Amniotic epithelial cell (primary cell): ENCODE data around the gene CUL5.
"Not testable (repeated sequence)": the region's sequence is repeated elsewhere in the genome, so short reads cannot be mapped to it uniquely, and the experiment has no call there.

Experiments used
- DNase-seq: peaks from one replicate; pipeline ENCODE4 v3.0.0-alpha.2; 2010; ENCODE audit warnings: low read depth

The CUL5 gene

DNA sequence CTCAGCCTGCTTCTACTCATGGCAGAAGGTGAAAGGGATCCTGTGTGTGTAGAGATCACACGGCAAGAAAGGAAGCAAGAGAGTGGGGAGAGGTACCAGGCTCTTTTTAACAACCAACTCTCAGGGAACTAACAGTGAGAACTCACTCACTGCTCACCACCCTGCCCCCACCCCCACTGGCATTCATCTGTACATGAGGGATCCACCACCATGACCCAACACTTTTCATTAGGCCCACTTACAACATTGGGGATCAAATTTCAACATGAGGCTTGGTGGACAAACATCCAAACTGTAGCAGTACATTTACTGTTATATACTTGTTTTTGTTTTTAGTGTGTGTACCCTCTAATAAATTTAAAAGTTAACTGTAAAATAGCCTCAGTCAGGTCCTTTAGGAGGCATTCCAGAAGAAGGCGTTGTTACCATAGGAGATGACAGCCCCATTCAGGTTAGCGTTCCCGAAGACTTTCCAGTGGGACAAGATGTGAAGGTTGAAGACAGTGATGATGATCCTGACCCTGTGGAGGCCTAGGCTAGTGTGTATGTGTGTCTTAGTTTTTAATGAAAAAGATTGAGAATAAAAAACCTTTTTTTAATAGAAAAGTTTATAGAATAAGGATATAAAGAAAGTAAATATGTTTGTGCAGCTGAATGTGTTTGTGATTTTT, 11.3 kb downstream of the CUL5 start:
- peak; percentile 50 for DNase-seq

DNA sequence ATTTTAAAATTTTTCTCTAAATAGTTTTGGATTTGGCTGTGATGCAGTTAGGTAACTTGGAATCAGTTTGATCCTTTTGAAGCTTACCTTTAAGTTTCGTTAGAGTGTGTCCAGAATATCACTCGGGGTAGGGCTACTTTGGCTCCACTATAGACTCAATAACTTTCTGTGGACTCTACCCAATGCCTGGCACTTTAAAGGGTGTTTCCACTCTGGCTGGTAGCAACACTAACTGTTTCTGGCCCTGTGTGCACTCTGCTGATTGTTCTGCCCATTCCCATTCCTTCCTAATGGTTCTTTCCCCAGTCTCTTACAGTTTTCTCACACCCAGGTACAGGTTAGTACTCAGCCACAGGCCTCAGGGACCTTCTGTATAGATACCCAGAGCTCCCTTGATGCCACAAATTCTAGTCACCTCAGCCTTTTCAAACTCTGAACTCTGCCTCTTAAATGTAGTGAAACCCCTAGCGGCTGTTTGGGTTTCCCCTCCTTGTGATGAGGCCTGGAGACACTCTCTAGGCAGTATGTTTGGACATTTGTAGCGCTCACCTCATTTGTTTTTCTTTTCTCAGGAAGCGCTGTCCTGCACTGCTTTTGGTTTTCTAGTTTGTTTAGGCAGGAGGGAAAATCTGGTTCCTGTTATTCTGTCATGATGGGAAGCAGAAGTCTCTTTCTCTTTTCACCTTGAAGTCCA, 16.8 kb downstream of the CUL5 start:
- no peak for DNase-seq

DNA sequence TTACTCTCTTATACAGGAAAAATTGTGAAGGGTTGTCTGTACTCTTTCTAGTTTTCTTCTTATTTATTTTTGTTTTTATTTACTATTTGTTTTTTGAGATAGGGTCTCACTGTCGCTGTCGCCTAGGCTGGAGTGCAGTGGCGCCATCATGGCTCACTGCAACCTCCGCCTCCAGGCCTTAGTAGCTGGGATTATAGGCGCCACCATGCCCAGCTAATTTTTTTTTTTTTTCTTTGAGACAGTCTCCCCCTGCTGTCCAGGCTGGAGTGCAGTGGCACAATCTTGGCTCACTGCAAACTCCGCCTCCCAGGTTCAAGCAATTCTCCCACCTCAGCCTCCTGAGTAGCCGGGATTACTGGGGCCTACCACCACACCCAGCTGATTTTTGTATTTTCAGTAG, 18.4 kb downstream of the CUL5 start:
- DNase-seq, result no peak

DNA sequence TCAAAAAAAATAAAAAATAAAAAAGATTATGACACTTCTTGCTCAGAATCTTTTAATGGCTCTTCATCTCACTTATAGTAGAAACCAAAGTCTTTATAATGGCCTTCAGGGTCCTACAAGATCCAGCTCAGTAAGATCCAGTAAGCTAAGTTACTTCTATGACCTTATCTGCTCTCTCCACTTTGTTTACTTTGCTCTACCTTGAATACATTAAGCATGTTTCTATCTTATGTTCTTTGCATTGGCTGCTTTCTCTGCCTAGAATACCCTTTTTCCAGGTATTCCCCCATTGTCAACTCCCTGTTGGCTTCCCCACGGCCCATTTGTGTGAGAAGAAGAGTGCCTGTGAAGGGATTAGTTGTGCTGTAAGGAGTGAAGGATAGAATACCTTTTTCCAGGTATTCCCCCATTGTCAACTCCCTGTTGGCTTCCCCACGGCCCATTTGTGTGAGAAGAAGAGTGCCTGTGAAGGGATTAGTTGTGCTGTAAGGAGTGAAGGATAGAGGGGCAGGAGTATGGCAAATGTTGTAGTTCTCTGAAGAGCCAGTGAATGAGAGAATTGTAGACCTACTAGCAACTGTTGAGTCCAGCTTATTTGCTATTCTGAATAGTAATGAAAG, 20.2 kb downstream of the CUL5 start:
- not testable (repeated sequence) for DNase-seq

DNA sequence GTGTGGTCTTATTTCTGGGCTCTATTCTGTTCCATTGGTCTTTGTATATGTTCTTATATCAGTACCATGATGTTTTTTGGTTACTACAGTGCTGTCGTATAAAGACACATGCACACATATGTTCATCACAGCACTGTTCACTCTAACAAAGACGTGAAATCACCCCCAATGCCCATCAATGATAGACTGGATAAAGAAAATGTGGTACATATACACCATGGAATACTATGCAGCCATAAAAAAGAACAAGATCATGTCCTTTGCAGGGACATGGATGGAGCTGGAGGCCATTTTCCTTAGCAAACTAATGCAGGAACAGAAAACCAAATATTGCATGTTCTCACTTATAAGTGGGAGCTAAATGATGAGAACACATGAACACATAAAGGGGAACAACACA, 22.9 kb downstream of the CUL5 start:
- not testable (repeated sequence) for DNase-seq

DNA sequence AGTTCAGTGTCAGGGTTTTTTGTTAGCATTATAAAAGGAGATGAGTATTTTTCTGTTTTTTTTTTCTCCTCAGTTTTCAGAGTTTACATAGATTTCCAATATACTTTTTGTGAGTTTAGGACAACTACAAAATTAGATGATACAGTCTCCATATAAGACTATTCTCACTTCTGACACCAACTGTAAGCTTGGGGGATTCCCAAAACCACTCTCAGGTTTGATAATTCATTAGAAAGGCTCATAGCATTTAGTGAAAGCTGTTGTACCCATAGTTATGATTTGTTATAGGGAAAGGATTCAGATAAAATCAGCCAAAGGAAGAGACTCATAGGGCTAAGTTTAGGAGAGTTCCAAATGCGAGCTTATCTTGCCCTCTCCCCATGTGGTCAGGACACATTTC, 24.1 kb downstream of the CUL5 start:
- DNase-seq, result no peak

DNA sequence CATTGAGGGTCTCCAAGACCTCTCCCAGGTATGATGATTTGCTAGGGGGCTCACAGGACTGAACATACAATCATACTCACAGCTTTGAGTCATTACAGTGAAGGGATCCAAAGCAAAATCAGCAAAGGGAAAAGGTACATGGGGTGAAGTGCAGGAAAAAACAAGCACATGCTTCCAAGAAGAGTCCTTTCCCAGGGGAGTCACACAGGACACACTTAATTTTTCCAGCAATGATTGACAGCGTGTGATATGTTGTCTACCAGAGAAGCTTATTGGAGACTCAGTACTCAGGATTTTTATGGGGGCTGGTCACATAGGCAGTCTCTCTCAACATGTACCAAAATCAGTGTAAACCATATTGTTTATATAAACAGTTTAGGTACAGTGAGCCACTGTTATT, 25.3 kb downstream of the CUL5 start:
- DNase-seq, result no peak

DNA sequence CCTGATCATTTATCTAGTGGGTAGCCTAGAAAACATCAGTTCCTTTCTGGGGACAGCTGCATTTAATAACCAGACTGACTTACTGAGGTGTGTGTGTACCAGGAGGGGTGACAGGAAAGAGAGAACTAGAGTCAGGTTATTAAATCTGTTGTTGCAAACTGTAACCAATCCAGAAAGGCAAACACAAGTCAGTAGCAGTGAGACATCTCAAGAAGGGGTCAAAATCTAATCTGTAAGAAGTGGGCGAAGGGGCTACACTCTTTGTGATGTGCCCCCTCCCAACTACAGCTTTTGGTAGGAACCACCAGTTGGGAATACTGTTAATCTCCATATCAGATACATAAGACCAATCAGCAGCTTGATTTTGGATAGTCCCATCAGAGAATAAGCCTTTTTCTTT, 26.3 kb downstream of the CUL5 start:
- no peak for DNase-seq

DNA sequence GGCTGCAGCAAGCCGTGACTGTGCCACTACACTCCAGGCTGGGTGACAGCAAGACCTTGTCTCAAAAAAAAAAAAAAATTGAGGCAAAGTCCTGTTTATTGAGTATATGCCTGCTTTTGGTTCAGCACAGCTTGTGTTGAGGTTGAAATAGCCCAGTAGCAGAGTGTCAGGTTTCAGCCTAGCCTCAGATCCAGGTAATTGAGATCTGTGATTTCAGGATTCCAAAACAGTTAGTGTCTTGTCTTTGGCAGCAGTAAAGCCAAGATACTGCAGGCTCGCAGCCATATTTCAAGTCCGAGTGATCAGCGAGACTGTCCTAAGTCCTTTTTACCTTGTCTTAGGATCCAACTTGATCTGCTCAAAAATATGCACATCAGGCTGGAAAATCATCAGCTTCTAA, 27.0 kb downstream of the CUL5 start:
- DNase-seq, result no peak

DNA sequence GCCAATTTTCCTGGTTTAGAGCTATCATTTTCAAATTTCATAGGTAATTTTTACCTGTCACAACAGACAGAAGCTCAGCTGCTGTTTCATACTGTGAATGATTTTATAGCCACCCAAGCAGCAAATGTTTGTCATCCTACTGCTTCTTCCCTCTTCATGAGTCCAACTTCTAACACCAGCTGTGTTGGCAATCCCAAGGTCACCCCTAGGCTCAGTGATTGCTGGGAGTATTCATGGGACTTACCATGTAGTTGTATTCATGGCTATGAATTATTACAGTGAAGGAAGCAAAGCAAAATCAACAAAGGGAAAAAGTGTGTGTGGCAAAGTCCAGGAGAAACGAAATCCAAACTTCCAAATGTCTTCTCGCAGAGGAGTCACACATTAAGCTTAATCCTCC, 28.5 kb downstream of the CUL5 start:
- DNase-seq, result no peak

DNA sequence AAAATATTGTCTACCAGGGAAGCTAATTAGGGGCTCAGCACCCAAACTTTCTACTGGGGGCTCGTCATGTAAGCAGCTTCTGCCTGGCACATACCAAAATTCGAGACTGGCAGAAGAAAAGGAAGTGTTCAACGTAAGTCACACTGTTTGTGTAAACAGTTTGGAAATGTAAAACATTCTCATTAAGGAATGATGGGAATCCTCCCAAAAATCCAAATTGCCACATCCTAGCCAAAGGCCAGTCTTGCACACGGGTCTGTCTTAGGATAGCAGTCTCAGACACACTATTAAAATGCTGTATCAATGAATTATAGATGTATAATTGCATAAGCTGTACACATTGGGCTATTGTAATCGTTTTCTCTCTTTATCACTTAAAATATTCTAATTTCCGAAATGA, 28.9 kb downstream of the CUL5 start:
- no peak for DNase-seq

DNA sequence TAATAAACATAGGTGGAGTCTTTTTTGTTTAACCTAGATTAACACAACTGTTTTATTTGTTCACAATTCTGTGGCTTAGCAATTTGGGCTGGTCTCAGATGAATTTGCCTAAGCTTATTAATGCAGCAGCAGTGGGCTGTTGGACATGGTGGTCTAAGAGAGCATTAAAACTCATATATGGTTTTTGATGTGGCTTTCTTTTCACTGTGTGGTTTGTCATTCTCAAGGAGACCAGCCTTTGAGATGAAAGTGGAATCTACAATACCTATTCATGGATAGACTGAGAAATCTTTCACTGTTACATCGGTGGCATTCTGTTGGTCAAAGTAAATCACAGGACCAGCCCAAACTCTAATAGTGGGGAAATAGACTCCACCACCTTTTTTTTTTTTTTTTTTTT, 39.6 kb downstream of the CUL5 start:
- no peak for DNase-seq

DNA sequence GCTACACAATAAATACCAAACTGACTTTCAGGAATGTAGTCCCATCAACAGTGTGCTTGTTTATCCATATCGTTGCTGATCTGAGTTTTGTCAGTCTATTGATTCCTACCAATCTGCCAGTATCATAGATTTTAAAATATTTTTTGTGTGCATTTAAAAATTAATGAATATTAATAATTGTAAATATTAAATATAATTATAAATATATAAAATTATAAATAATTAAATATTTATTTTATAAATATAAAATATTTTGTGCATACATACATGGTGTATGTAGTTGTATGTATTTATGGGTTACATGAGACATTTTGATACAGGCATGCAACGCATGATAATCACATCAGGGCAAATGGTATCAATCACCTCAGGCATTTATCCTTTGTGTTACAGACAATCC, 53.6 kb downstream of the CUL5 start:
- no peak for DNase-seq

DNA sequence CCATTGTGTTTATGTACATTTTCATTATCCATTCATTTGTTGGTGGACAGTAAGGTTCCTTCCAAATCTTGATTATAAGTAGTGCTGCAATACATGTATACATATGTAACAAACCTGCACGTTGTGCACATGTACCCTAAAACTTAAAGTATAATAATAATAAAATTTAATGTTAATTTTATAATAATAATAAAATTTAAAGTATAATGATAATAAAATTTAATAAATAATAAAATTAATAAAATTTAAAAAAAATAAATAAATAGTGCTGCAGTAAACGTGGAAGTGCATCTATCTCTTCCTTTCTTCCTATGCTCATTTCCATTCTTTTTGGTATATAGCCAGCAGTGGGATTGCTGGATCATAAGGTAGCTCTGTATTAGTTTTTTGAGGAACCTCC, 54.7 kb downstream of the CUL5 start:
- DNase-seq, result no peak

DNA sequence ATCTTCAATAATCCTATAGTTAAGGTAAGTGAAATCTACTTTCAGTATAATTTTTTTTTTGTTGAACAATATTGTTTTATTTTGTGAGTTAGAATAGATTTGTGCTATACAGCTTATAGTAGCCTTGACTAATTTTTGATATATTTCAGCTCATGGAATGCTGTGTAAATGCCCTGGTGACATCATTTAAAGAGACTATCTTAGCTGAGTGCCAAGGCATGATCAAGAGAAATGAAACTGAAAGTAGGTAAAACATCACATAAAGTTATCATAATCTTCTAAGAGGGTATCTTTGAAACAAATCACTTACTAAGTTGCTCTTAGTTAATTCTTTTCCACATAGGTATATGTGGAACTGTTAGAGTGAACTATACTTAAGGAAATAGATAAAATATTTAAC, 61.2 kb downstream of the CUL5 start:
- peak; percentile 61 for DNase-seq

DNA sequence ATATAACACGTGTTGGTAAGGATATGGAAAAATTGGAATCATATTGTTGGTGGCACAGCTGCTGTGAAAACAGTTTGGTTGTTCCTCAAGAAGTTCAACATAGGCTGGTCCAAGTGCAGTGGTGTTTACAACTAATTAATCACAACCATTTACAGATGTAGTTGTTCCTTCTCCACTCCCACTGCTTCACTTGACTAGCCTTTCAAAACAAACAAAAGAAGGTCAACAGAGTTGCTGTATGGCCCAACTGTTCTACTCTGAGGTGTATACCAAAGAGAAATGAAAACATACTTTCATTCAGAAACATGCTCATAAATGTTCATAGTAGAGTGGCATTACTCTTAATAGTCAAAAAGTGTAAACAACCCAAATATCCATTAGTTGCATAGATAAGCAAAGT, 76.1 kb downstream of the CUL5 start:
- no peak for DNase-seq

DNA sequence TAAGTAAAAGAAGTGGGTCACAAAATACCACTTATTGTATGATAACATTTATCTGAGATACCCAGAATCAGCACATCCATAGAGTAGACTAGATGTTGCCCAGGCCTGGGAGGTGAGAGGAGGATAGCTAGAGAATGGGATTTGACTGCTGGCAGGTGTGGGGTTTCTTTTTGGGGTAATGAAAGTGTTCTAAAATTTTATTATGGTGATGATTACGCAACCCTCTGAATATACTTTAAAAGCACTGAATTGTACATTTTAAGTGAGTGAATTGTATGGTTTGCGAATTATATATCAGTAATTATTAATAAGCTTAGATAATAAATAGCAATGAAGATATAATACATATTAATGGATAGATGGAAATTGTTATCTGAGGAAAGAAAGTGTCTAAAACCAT, 77.0 kb downstream of the CUL5 start:
- DNase-seq, result no peak

DNA sequence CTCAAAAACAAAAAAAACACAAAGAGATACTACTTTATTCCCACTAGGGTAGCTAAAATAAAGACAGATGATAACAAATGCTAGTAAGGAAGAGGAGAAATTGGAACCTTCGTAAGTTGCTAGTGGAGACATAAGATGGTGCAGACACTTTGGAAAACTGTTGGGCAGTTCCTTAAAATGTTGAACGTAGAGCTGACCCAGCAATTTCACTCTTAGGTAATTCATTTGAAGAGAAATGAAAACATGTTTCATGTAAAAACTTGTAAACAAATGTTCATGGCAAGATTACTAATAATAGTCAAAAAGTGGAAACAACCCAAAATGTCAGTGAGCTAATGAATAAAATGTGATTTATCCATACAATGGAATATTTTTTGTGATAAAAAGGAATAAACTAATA, 83.4 kb downstream of the CUL5 start:
- no peak for DNase-seq

DNA sequence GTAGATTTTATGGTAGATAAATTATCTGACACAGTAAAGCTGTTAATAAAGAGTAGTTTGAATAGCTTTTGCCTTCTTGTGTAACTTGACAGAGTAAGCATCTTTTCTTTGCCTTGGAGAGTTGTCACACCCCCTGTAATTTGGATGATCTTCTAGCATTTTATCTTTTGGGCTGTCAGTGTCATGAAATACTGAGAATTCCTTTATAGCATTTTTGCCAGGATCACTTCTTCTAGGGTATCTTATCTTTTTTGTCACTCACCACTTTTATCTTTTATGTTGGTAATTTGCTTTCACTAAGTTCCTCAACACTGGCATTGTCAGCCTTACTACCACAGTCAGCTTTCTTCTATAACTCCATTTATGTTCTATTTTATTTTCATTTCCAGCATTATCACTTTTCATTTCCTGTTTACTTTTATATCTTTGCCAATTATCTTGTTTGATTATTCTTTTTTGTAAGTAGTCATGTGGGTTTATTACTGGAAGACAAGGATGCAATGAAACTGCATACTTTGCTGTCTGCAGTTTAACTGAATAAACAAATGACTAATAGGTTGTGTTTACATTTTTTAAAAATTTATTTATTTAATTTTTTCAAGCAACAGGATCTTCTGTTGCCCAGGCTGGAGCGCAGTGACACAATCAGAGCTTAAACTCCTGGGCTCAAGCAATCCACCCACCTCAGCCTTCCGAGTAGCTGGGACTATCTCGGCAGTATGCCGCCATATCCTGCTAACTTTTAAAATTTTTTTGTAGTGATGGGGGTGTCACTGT, 84.6 kb downstream of the CUL5 start:
- peak; percentile 33 for DNase-seq

DNA sequence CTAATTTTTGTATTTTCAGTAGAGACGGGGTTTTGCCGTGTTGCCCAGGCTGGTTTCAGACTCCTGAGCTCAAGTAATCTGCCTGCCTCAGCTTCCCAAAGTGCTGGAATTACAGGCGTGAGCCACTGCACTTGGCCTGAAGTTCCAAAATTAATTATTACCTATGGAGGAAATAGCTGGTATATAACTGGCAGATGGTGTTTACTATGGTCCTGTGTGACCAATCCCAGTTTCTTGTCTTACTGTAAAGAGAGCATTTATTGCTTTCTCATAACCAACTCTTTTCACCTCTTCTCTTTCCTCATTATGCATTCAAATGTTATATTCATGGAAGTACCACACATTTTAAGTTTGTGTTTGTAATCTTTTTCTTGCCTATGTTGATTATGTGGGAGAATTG, 88.5 kb downstream of the CUL5 start:
- DNase-seq, result no peak

DNA sequence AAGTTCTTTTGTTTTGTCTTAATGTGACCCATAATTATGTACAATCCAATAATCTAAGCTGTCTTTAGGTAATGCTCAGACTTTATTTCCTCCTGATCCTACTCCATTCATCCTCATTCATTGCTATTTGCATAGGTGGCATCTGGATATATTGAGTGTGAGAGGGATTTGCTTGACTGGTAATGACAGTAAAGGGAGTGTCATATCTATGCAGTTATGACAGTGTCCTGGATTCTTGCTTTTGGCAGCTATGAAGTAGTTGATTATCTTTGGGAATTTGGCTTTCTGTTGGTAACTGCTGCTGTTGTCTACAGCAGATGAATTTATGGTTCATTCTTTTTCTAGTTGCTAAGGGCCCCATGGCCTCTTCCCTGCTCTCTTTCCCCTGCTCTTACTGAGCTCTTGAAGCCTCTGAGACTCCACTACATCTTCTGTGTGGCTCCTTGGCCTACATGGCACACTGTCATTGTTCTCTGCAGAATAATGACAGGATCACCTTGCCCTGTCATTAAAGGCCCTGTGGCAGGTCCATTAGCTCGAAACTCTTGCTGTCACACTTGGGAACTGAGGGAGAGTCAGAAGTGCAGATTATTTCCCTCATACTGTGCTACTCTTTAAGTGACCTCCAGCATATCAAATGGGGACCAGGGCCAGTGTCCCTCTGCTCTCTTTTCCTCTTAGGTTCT, 92.5 kb downstream of the CUL5 start:
- DNase-seq, result no peak

DNA sequence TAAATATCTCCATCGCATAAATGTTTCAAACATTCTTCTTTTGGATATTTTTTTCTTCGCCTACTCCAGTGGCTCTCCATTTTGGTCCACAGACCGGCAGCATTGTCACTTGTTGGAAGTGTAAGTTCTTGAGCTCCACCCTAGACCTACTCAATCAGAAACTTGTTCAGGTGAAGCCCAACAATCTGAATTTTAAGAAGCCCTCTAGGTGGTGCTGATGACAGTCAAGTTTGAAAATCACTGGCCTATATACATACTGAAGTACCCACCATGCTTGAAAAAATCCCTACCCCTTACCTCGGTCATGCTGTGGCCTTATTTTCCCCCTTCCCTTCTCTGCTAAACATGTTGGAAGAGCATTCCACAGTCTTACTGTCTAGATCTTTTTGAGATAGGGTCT, 102.4 kb downstream of the CUL5 start:
- DNase-seq, result no peak
